RWPE2 (cell line): ENCODE measurements around the gene TGFBR3L.

ENCODE experiments used
- ATAC-seq: fragments of 200-7000 bp; cut with Tn5 transposase; 3 replicates; pipeline ENCODE4 v1.9.1; 2021; ENCODE audit warnings: low read depth
- DNase-seq: peaks from one replicate; pipeline ENCODE4 v3.0.0-alpha.2; 2020; ENCODE audit warnings: low spot score
- H3K27ac ChIP-seq: fragments of 450-650 bp; 2 replicates; pipeline ENCODE4 v1.5.1; 2017; ENCODE audit warnings: mild to moderate bottlenecking; ENCODE audit not compliant: poor library complexity, severe bottlenecking
- H3K27me3 ChIP-seq: fragments of 250-450 bp; sonication (Bioruptor Pico); 2 replicates; pipeline ENCODE4 v1.5.1; 2021; ENCODE audit warnings: mild to moderate bottlenecking, moderate library complexity; ENCODE audit not compliant: insufficient read depth, poor library complexity, severe bottlenecking
- H3K36me3 ChIP-seq: fragments of 250-450 bp; sonication (Bioruptor Pico); 2 replicates; pipeline ENCODE4 v1.5.1; 2020; ENCODE audit warnings: low read depth, mild to moderate bottlenecking, moderate library complexity
- H3K4me1 ChIP-seq: fragments of 250-450 bp; sonication (Bioruptor Pico); 2 replicates; pipeline ENCODE4 v1.5.1; 2021; ENCODE audit warnings: mild to moderate bottlenecking, moderate library complexity; ENCODE audit not compliant: insufficient read depth, poor library complexity, severe bottlenecking
- H3K4me3 ChIP-seq: fragments of 250-450 bp; sonication (Bioruptor Pico); 2 replicates; pipeline ENCODE4 v1.5.1; 2021; ENCODE audit warnings: mild to moderate bottlenecking, moderate library complexity; ENCODE audit not compliant: severe bottlenecking
- H3K9me3 ChIP-seq: fragments of 250-450 bp; sonication (Bioruptor Pico); 2 replicates; pipeline ENCODE4 v1.5.1; 2021; ENCODE audit warnings: mild to moderate bottlenecking, moderate library complexity; ENCODE audit not compliant: severe bottlenecking
- CTCF ChIP-seq: fragments of 450-650 bp; IDR thresholded peaks from one replicate; pipeline ENCODE4 v1.5.1; 2017; ENCODE audit warnings: mild to moderate bottlenecking, moderate library complexity; ENCODE audit not compliant: poor library complexity, severe bottlenecking

The TGFBR3L gene

DNA sequence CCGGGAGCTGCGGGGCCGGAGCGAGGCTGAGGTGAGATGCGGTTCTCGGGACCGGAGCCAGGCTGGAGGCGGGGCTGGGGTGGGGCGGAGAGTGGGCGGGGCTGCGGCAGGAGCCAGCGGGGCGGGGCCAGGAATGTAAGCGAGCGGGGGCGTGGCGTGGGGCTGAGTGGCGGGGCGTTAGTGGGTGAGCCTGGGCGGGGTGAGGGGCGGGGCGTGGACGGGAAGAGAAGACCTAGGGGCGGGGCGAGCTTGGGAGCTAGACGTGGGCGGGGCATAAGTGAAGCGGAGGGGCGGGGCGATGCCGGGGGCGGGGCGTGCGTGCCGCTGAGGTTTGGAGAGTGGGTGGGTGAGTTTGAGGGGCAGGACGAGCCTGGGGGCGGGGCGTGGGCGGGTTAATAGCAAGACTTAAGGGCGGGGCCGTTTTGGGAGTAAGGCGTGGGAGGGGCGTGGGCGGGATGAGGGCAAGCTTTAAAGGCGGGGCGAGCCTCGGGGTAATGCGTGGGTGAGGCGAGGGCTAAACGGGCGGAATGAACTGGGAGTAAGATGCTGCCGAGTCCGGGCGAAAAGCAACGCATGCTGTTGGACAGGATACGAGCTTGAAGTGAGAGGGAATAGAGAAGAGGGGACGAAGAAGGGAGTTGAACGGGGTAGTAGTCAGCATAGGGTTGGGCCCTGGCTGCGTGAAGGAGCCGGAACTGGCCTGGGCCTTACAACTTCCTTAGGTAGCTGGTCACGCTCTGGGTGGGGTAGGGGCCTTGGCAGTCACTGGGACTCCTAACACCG, 6.1 kb downstream of the TGFBR3L start:
- DNase-seq (peak; percentile 99), ATAC-seq (peak; percentile 33)
- Histone ChIP-seq H3K27ac (peak overlapping the region; percentile 57), H3K9me3 (no peaks in the 10 kb centered on the region), H3K27me3 (peaks cover 3% of the 10 kb centered on the region), H3K36me3 (no peaks in the 10 kb centered on the region), H3K4me1 (no peaks in the 10 kb centered on the region), H3K4me3 (peak overlapping the region; percentile 75)
- TF ChIP-seq CTCF, result no peak

DNA sequence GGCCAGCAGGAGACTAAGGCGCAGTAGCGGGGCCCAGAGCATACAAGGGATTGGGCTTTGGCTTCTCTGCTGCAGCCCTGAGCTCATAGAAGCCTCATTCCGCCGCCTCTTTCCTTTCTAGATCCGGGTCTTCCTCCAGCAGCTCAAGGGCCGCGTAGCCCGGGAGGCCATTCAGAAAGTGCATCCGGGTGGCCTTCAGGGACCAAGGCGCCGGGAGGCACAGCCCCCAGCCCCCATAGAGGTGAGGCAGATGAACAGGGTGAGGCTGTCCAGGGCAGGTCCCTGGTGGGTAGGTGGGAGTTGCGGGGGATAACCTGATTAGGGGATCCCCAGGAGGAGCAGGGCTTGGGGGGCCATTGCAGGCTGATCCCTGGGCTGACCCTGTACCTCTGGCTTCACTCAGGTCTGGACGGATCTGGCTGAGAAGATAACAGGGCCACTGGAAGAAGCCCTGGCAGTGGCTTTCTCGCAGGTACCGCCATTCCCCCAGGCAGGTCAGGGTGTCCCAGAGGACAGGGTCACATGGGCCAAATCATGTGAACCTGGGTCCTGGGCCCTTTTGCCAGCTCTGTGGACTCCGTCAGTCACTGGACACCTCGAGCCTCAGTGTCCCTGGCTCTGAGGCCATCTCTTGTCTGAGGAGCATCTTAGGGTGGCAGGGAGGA, 6.8 kb downstream of the TGFBR3L start:
- H3K27me3 ChIP-seq, result no peaks in the 10 kb centered on the region
- no peak for ATAC-seq
- TF ChIP-seq CTCF, result no peak
- no peaks in the 10 kb centered on the region for H3K36me3 ChIP-seq
- H3K4me1 ChIP-seq, result no peaks in the 10 kb centered on the region
- peak overlapping the region; percentile 20 for H3K4me3 ChIP-seq
- no peak for DNase-seq
- H3K9me3 ChIP-seq, result no peaks in the 10 kb centered on the region
- peak overlapping the region; percentile 57 for H3K27ac ChIP-seq

DNA sequence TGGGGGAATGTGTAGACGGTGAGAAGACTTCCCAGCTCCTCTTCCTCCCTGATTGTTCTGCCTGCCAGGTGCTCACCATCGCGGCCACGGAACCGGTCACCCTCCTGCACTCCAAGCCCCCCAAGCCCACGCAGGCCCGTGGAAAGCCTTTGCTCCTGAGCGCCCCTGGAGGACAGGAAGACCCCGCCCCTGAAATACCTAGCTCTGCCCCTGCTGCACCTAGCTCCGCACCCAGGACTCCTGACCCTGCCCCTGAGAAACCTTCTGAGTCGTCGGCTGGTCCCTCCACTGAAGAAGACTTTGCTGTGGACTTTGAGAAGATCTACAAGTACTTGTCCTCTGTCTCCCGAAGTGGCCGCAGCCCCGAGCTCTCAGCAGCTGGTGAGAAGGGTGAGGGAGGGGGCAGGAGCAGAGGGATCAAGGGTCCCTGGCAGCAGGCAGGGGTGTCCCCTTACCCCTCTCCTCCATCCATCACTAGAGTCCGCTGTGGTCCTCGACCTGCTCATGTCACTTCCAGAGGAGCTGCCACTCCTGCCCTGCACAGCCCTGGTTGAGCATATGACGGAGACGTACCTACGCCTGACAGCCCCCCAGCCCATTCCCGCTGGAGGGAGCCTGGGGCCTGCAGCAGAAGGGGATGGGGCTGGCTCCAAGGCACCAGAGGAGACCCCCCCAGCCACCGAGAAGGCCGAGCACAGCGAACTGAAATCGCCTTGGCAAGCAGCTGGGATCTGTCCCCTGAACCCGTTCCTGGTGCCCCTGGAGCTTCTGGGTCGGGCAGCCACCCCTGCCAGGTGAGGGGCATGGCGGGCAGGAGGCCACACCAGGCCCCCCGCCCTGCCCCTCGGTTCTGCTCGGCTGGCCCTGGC, 7.6 kb downstream of the TGFBR3L start:
- Histone ChIP-seq H3K4me1 (no peaks in the 10 kb centered on the region), H3K36me3 (no peaks in the 10 kb centered on the region; the same call in 1 of the 2 replicates), H3K27ac (no peak overlapping the region), H3K4me3 (no peak overlapping the region), H3K27me3 (no peaks in the 10 kb centered on the region), H3K9me3 (no peaks in the 10 kb centered on the region)
- no peak for ATAC-seq
- TF ChIP-seq CTCF, result no peak
- no peak for DNase-seq

DNA sequence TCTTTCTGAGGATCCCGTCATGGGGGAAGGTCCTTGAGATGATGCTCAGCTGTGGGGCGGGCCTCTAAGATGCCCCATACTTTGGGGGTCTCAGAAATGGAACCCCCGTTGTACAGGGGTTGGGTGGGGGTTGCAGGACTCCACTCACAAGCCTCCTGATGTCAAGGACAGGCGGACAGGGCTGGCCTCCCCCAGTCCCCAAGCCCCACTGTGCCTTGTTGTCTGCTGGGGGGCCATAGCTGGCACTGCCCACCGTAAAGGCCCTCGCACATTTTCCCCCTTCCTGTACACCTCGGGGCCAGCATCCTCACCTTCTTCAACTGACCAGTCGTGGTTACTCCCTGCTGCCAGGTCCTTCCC, 8.2 kb downstream of the TGFBR3L start:
- no peaks in the 10 kb centered on the region for H3K9me3 ChIP-seq
- ATAC-seq (no peak), DNase-seq (no peak)
- no peaks in the 10 kb centered on the region for H3K4me1 ChIP-seq
- TF ChIP-seq CTCF, result no peak
- no peaks in the 10 kb centered on the region; the same call in 1 of the 2 replicates for H3K36me3 ChIP-seq
- no peak overlapping the region for H3K27ac ChIP-seq
- no peaks in the 10 kb centered on the region for H3K27me3 ChIP-seq
- no peak overlapping the region for H3K4me3 ChIP-seq
